Activated T-cell treated with anti-CD3 and anti-CD28 coated beads, Interleukin-2, amount 50 U/mL, for 72 hours (primary cell): ENCODE measurements around the gene KRT72. TPM values are rescaled to one million over a fixed set of nuclear protein-coding genes. Genes with fewer than 3 reads are reported as not detected.

Experiments used
- ATAC-seq, 2 donors: fragments of 150-1000 bp; cut with Tn5 transposase; replicated peaks in 1 of 2; 2 replicates each; pipeline ENCODE4 v1.10.0; 2021; ENCODE audit warnings: moderate library complexity in 2 of 2, mild to moderate bottlenecking in 1 of 2
- DNase-seq, 2 donors: peaks; one replicate each; pipeline ENCODE4 v3.0.0; 2021 to 2022; ENCODE audit warnings: mixed read lengths in 1 of 2
- H3K27ac Mint-ChIP-seq: one replicate; pipeline ENCODE4 v1.8.0; 2022; ENCODE audit warnings: mild to moderate bottlenecking, moderate library complexity, mixed read lengths
- H3K27me3 Mint-ChIP-seq: one replicate; pipeline ENCODE4 v1.8.0; 2022; ENCODE audit warnings: low read depth, mixed read lengths
- H3K36me3 Mint-ChIP-seq, 2 donors: one replicate each; pipeline ENCODE4 v1.8.0; 2022; ENCODE audit warnings: mixed read lengths in 2 of 2, mild to moderate bottlenecking in 1 of 2; ENCODE audit not compliant: insufficient read depth in 2 of 2
- H3K4me1 Mint-ChIP-seq: one replicate; pipeline ENCODE4 v1.8.0; 2022; ENCODE audit warnings: low read depth, mixed read lengths
- H3K4me3 Mint-ChIP-seq, 2 donors: one replicate each; pipeline ENCODE4 v1.8.0; 2022; ENCODE audit warnings: mild to moderate bottlenecking in 2 of 2, mixed read lengths in 2 of 2, moderate library complexity in 2 of 2
- H3K9me3 Mint-ChIP-seq, 2 donors: one replicate each; pipeline ENCODE4 v1.8.0; 2022; ENCODE audit warnings: mixed read lengths in 2 of 2
- total RNA-seq, 2 donors: library from RNA; stranded (reverse); gene quantifications; one replicate each; pipeline ENCODE4 v1.2.3, GENCODE V29; 2022

Gene KRT72
- total RNA-seq, 2 donors from 2014 or later = 0.31 to 2.3 TPM

GRCh38 chr12:52577316-52577715 is 23.9 kb downstream of the KRT72 start:
- H3K4me3 Mint-ChIP-seq = no peak overlapping the region
- no peaks in the 10 kb centered on the region for H3K27me3 Mint-ChIP-seq
- H3K36me3 Mint-ChIP-seq = no peaks in the 10 kb centered on the region
- DNase-seq = no peak
- no peak overlapping the region for H3K27ac Mint-ChIP-seq
- ATAC-seq = no peak
- no peaks in the 10 kb centered on the region for H3K9me3 Mint-ChIP-seq
- peaks cover 10% of the 10 kb centered on the region for H3K4me1 Mint-ChIP-seq

GRCh38 chr12:52575948-52576347 is 25.3 kb downstream of the KRT72 start:
- H3K27ac Mint-ChIP-seq = no peak overlapping the region
- H3K4me1 Mint-ChIP-seq = peaks cover 12% of the 10 kb centered on the region
- no peaks in the 10 kb centered on the region for H3K9me3 Mint-ChIP-seq
- DNase-seq = no peak
- H3K4me3 Mint-ChIP-seq = no peak overlapping the region
- H3K27me3 Mint-ChIP-seq = no peaks in the 10 kb centered on the region
- H3K36me3 Mint-ChIP-seq = no peaks in the 10 kb centered on the region
- ATAC-seq = no peak

GRCh38 chr12:52575256-52575655 is 26.0 kb downstream of the KRT72 start:
- no peak overlapping the region for H3K4me3 Mint-ChIP-seq
- H3K4me1 Mint-ChIP-seq = peaks cover 5% of the 10 kb centered on the region
- H3K27ac Mint-ChIP-seq = no peak overlapping the region
- H3K9me3 Mint-ChIP-seq = no peaks in the 10 kb centered on the region
- ATAC-seq (no peak), DNase-seq (no peak)
- H3K36me3 Mint-ChIP-seq = no peaks in the 10 kb centered on the region
- no peaks in the 10 kb centered on the region for H3K27me3 Mint-ChIP-seq

GRCh38 chr12:52573743-52574142 is 27.5 kb downstream of the KRT72 start, which contains the start of gene KRT74:
Gene KRT74, minus strand, starts transcription at chr12:52573843. Its CDS starts 66 bp downstream, at chr12:52573777.
- H3K27me3 Mint-ChIP-seq = no peaks in the 10 kb centered on the region
- ATAC-seq = no peak
- no peak within 1 kb of the TSS for H3K4me3 Mint-ChIP-seq
- no peaks in the 10 kb centered on the region for H3K9me3 Mint-ChIP-seq
- H3K27ac Mint-ChIP-seq = no peak within 1 kb of the TSS
- DNase-seq = no peak
- H3K4me1 Mint-ChIP-seq = peaks cover 4% of the 10 kb centered on the region
- H3K36me3 Mint-ChIP-seq = no peaks in the 10 kb centered on the region

- DNase-seq = no peak
- Mint-ChIP-seq H3K27ac (no peak overlapping the region), H3K4me3 (no peak overlapping the region), H3K36me3 (no peaks in the 10 kb centered on the region), H3K4me1 (peaks cover 4% of the 10 kb centered on the region), H3K27me3 (no peaks in the 10 kb centered on the region), H3K9me3 (no peaks in the 10 kb centered on the region)
- no peak for ATAC-seq
Observed at GRCh38 chr12:52573306-52573705, 28.0 kb downstream of the KRT72 start.

GRCh38 chr12:52570511-52570910 is 30.8 kb downstream of the KRT72 start:
- DNase-seq (no peak), ATAC-seq (no peak)
- Mint-ChIP-seq H3K36me3 (no peaks in the 10 kb centered on the region), H3K27ac (no peak overlapping the region), H3K9me3 (no peaks in the 10 kb centered on the region), H3K4me3 (no peak overlapping the region), H3K27me3 (peaks cover 9% of the 10 kb centered on the region), H3K4me1 (peaks cover 4% of the 10 kb centered on the region)

GRCh38 chr12:52568111-52568510 is 33.2 kb downstream of the KRT72 start:
- H3K9me3 Mint-ChIP-seq = no peaks in the 10 kb centered on the region

GRCh38 chr12:52566847-52567291 is 34.4 kb downstream of the KRT72 start:
- H3K4me1 Mint-ChIP-seq = no peaks in the 10 kb centered on the region
- H3K27me3 Mint-ChIP-seq = peaks cover 21% of the 10 kb centered on the region
- H3K9me3 Mint-ChIP-seq = no peaks in the 10 kb centered on the region
- H3K36me3 Mint-ChIP-seq = no peaks in the 10 kb centered on the region
- H3K4me3 Mint-ChIP-seq = no peak overlapping the region
- peak in 1 of 2 donors; percentile 6 for DNase-seq
- ATAC-seq = peak in 1 of 2 donors; percentile 59
- H3K27ac Mint-ChIP-seq = no peak overlapping the region

More at GRCh38 chr12:52568111-52568510, 33.2 kb downstream of the KRT72 start:
- Mint-ChIP-seq H3K36me3 (no peaks in the 10 kb centered on the region), H3K27ac (no peak overlapping the region), H3K4me3 (no peak overlapping the region), H3K27me3 (peaks cover 21% of the 10 kb centered on the region), H3K4me1 (peaks cover 4% of the 10 kb centered on the region)
- no peak for DNase-seq
- ATAC-seq = no peak

- DNase-seq (no peak), ATAC-seq (no peak)
- no peak overlapping the region for H3K27ac Mint-ChIP-seq
- H3K4me1 Mint-ChIP-seq = no peaks in the 10 kb centered on the region
- H3K4me3 Mint-ChIP-seq = no peak overlapping the region
- no peaks in the 10 kb centered on the region for H3K9me3 Mint-ChIP-seq
- H3K27me3 Mint-ChIP-seq = peaks cover 21% of the 10 kb centered on the region
- H3K36me3 Mint-ChIP-seq = no peaks in the 10 kb centered on the region
Observed at GRCh38 chr12:52564582-52564981, 36.7 kb downstream of the KRT72 start.

GRCh38 chr12:52561880-52562449 is 39.3 kb downstream of the KRT72 start:
- Mint-ChIP-seq H3K27ac (no peak overlapping the region), H3K27me3 (peaks cover 13% of the 10 kb centered on the region), H3K9me3 (no peaks in the 10 kb centered on the region), H3K36me3 (no peaks in the 10 kb centered on the region), H3K4me3 (no peak overlapping the region), H3K4me1 (no peaks in the 10 kb centered on the region)
- no peak for ATAC-seq
- DNase-seq = no peak

GRCh38 chr12:52559979-52560378 is 41.3 kb downstream of the KRT72 start:
- Mint-ChIP-seq H3K4me3 (no peak overlapping the region), H3K4me1 (no peaks in the 10 kb centered on the region), H3K27ac (no peak overlapping the region), H3K36me3 (no peaks in the 10 kb centered on the region), H3K9me3 (no peaks in the 10 kb centered on the region), H3K27me3 (peaks cover 13% of the 10 kb centered on the region)
- DNase-seq = no peak
- no peak for ATAC-seq

GRCh38 chr12:52558781-52559445 is 42.4 kb downstream of the KRT72 start:
- Mint-ChIP-seq H3K9me3 (no peaks in the 10 kb centered on the region), H3K27ac (no peak overlapping the region), H3K4me1 (no peaks in the 10 kb centered on the region), H3K4me3 (no peak overlapping the region), H3K36me3 (no peaks in the 10 kb centered on the region), H3K27me3 (peaks cover 8% of the 10 kb centered on the region)
- ATAC-seq = no peak
- DNase-seq = no peak

- ATAC-seq (no peak), DNase-seq (no peak)
- no peaks in the 10 kb centered on the region for H3K4me1 Mint-ChIP-seq
- H3K27ac Mint-ChIP-seq = no peak overlapping the region
- no peaks in the 10 kb centered on the region for H3K9me3 Mint-ChIP-seq
- no peaks in the 10 kb centered on the region for H3K27me3 Mint-ChIP-seq
- H3K36me3 Mint-ChIP-seq = no peaks in the 10 kb centered on the region
- H3K4me3 Mint-ChIP-seq = no peak overlapping the region
Observed at GRCh38 chr12:52557476-52557875, 43.8 kb downstream of the KRT72 start.

GRCh38 chr12:52555577-52555976 is 45.7 kb downstream of the KRT72 start:
- no peaks in the 10 kb centered on the region for H3K4me1 Mint-ChIP-seq
- H3K27ac Mint-ChIP-seq = no peak overlapping the region
- DNase-seq = no peak
- ATAC-seq = no peak
- H3K9me3 Mint-ChIP-seq = no peaks in the 10 kb centered on the region
- no peak overlapping the region for H3K4me3 Mint-ChIP-seq
- H3K36me3 Mint-ChIP-seq = no peaks in the 10 kb centered on the region
- peaks cover 14% of the 10 kb centered on the region for H3K27me3 Mint-ChIP-seq
